ENCODE data around the gene COL5A1.

GRCh38 chr9:134752471-134753168 lies 111.0 kb downstream of the COL5A1 start:
- TF ChIP-seq CTCF (IDR thresholded peaks at IDR 0.05) (no peak), POLR2A (IDR thresholded peaks at IDR 0.05) (no peak)

All from tibial nerve (tissue), 3 donors.